Right cardiac atrium (tissue), 5 donors: ENCODE results near the gene DOCK2. TPM values are rescaled to one million over a fixed set of nuclear protein-coding genes. Genes with fewer than 3 reads are reported as not detected.

Experiments used
- ATAC-seq, 2 donors: fragments of 200-7000 bp; cut with Tn5 transposase; one replicate each; pipeline versions ENCODE4 v1.8.0 to v1.9.1; 2020; ENCODE audit warnings: moderate library complexity in 2 of 2, mild to moderate bottlenecking in 1 of 2
- DNase-seq, 3 donors: peaks; one replicate each; pipeline ENCODE4 v3.0.0-alpha.2; 2020
- H3K27ac ChIP-seq: one replicate; pipeline ENCODE4 v1.5.1; 2013; ENCODE audit warnings: mild to moderate bottlenecking, low read length, control low read depth, moderate library complexity
- H3K27me3 ChIP-seq: one replicate; pipeline ENCODE4 v1.6.1; 2013; ENCODE audit not compliant: control insufficient read depth, insufficient read depth
- H3K4me1 ChIP-seq: one replicate; pipeline ENCODE4 v1.6.1; 2013; ENCODE audit warnings: low read length; ENCODE audit not compliant: control insufficient read depth, insufficient read depth
- H3K4me3 ChIP-seq: one replicate; pipeline ENCODE4 v1.5.1; 2013; ENCODE audit warnings: low read length, control low read depth
- H3K9me3 ChIP-seq: one replicate; pipeline ENCODE4 v1.6.1; 2013; ENCODE audit warnings: low read length; ENCODE audit not compliant: control insufficient read depth
- WGBS: extraction: QIAGEN DNeasy Blood & Tissue Kit; methylation state at CpG from one replicate; pipeline ENCODE4 v1.1.7; 2013; 5-methylcytosine and 5-hydroxymethylcytosine counted together
- intact Hi-C, 4 donors: fragments of 100-400 bp; cut with DNase I; formaldehyde crosslinking; loops; one replicate each; pipeline versions ENCODE4 v1.11.0 to v1.14.0; 2022 to 2023
- polyA plus RNA-seq: library from polyadenylated mRNA; stranded (reverse); fragments of 200-250 nt; gene quantifications from one replicate; pipeline ENCODE4 v1.2.3, GENCODE V29; 2013
- total RNA-seq, 4 donors: library from RNA; stranded (reverse); fragmentation: NEBNext Ultra II Directional; extraction: Animal tissue kit (Norgen Biotek cat#: 25700); gene quantifications; one replicate each; pipeline ENCODE4 v1.2.1, GENCODE V29; 2021
- donor health status: healthy with polysubstance abuse.
- donor health status: DM: no; HTN: yes; CAD: no.
- donor health status: DM: no; HTN: no; CAD: no.
- donor health status: DM: no; HTN: yes; CAD: no; lungs with severe emphysema.
- donor health status: DM: yes; HTN: yes; CAD: no.

Gene DOCK2
- total and polyA plus RNA-seq, 5 donors, result 1.00 to 14.2 (median 9.6) TPM

DNA sequence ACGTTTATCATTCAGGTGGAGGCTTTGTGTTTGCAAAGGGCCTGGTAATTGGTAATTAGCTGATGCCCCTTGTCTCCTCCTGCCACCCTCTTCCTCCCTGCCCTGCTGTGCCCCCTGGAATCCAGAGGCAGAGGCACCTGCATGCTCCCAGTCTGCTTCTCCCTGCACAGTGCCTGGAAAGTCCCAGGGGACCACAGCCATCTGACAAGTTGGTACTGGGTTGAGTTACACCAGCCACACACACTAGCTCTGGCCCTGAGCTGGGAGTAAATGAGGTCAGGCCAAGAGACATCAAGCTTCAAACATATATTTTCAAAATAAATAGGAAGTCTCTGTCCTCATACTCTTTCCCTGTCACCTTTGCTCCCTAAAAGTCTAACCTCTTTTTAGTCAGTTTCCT, 286.9 kb downstream of the DOCK2 start:
- intact Hi-C loops, result no loop called here
- ATAC-seq, result no peak

DNA sequence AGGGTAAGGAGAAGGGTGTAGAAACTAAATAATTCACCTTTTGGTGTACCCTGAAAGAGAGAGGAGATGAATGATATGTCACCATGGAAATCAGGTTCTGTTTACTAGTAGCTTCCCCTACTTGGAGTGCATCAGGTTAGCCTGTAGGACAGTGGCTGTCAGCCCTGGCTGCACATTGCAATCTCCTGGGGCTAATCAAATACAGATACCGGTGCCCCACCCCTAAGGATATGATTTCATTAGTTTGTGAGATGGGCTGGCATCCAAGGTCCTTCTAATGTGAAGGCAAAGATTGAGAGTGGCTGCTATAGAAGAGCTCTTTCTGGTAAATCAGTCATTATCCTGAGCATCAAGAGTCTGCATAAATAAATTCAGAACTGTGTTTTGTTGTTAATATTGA, 296.1 kb downstream of the DOCK2 start:
- WGBS, result 26% methylated on average over 1 of the region's 1 CpG
- Histone ChIP-seq H3K4me3 (no peak overlapping the region), H3K9me3 (no peaks in the 10 kb centered on the region), H3K4me1 (no peaks in the 10 kb centered on the region), H3K27me3 (no peaks in the 10 kb centered on the region), H3K27ac (no peak overlapping the region)
- DNase-seq, result no peak
- intact Hi-C loops, result no loop called here
- no peak for ATAC-seq

More for the DNA sequence above, 286.9 kb downstream of the DOCK2 start:
- Histone ChIP-seq H3K27me3 (no peaks in the 10 kb centered on the region), H3K27ac (no peak overlapping the region), H3K4me3 (no peak overlapping the region), H3K9me3 (no peaks in the 10 kb centered on the region), H3K4me1 (no peaks in the 10 kb centered on the region)
- DNase-seq, result no peak
- WGBS, result 63% methylated on average over 1 of the region's 1 CpG

DNA sequence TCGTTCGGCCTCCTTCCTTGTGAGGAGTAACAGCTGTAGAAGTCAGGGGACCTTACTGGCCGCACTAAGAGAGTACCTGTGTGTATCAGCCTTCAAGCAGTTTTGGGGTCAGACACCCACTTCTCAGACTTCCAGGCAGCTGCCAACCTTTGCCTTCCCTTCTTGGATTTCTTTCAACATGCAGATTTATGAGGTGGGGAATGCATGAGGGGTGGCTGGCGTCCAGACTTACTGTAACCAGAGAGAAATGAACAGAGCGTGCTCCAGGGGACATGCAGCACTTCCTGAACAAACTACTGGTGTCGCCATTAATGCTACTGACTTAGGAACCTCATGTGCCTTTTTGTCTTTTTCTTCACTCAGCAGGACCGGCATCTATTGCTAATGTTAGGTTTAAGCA, 296.5 kb downstream of the DOCK2 start:
- intact Hi-C loops, result no loop called here
- H3K4me3 ChIP-seq, result no peak overlapping the region
- DNase-seq (no peak), ATAC-seq (no peak)
- H3K27me3 ChIP-seq, result no peaks in the 10 kb centered on the region
- H3K27ac ChIP-seq, result no peak overlapping the region
- H3K9me3 ChIP-seq, result no peaks in the 10 kb centered on the region
- no peaks in the 10 kb centered on the region for H3K4me1 ChIP-seq
- WGBS, result 74% methylated on average over 7 of the region's 7 CpGs

DNA sequence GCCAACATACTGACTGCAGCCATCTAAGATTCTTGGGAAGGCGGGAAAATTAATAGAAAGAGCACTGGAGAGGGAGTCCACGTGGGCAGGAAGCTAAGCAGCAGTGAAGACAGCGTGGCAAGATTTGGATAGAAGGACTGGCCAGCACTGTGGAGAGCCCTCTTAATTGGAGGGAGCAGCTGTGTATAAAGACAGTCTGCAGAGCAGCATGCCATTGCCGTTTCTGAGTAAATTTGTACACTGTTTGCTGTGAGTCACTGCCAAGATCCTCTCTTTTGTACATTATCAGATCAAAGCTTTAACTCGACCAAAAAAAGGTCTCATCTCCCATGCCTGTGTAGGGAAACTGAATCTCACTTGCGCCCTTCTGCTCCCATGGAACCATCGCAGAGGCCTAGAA, 297.9 kb downstream of the DOCK2 start:
- intact Hi-C loops, result no loop called here
- WGBS, result 80% methylated on average over 7 of the region's 7 CpGs
- H3K27me3 ChIP-seq, result no peaks in the 10 kb centered on the region

DNA sequence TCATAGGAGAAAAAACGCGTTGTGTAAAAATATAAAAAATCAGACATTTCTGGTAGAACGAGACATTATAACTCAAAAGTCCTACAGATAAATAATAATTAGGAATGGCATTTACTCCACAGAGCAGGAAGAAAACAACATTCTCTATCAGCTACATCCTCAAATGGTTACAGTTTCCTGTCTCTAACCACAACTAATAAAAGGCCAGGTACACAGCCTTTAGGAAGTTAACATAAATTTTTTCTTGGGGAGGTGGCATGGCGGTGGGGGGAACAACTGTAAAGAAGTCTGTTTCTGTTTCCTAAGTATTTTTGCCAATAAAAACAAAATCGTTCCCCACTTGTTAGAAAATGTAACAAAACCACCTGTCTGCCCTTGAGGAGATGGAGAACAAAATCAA, 298.7 kb downstream of the DOCK2 start:
- Histone ChIP-seq H3K27me3 (no peaks in the 10 kb centered on the region), H3K4me3 (no peak overlapping the region), H3K9me3 (no peaks in the 10 kb centered on the region), H3K4me1 (no peaks in the 10 kb centered on the region), H3K27ac (no peak overlapping the region)
- ATAC-seq (no peak), DNase-seq (no peak)
- WGBS, result 75% methylated on average over 5 of the region's 5 CpGs
- intact Hi-C loops, result no loop called here

More for the DNA sequence above, 297.9 kb downstream of the DOCK2 start:
- Histone ChIP-seq H3K4me1 (no peaks in the 10 kb centered on the region), H3K4me3 (no peak overlapping the region), H3K27ac (no peak overlapping the region), H3K9me3 (no peaks in the 10 kb centered on the region)
- ATAC-seq (no peak), DNase-seq (no peak)

DNA sequence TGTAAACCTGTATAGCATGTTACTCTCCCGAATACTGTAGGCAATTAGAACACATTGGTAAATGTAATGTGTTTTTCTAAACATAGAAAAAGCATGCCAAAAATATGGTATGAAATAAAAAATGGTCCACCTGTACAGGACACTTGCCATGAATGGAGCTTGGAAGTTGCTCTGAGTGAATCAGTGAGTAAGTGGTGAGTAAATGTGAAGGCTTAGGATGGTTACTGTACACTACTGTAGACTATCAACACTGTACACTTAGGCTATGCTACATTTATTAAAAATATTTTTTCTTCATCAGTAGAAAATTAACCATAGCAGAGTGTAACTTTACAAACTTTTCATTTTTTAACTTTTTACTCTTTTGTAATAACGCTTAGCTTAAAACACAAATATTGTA, 301.4 kb downstream of the DOCK2 start:
- Histone ChIP-seq H3K4me3 (no peak overlapping the region), H3K27ac (no peak overlapping the region), H3K4me1 (no peaks in the 10 kb centered on the region), H3K9me3 (no peaks in the 10 kb centered on the region), H3K27me3 (no peaks in the 10 kb centered on the region)
- DNase-seq (no peak), ATAC-seq (no peak)
- 94% methylated on average over 2 of the region's 2 CpGs for WGBS
- intact Hi-C loops, result no loop called here

DNA sequence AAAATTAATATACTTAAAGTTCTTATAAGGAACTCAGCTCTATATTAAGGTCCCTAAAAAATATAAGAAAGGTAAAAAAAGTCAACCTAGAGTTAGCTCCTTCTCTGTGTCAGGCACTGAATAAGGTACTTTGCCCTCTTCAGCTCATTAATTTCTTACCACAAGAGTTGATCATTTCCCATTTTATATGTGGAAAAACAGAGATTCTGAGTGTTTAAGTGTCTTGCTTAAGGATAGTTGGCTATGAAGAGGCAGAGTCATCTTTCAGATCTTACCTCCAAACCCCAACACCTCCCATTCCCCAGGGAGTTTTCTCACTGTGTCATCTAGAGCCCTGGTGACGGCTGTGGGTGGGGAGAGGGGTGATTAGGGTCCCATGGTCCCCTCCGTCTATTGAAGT, 302.7 kb downstream of the DOCK2 start:
- WGBS, result 86% methylated on average over 2 of the region's 2 CpGs
- DNase-seq, result no peak
- no peaks in the 10 kb centered on the region for H3K4me1 ChIP-seq
- intact Hi-C loops, result no loop called here
- no peaks in the 10 kb centered on the region for H3K9me3 ChIP-seq
- H3K4me3 ChIP-seq, result no peak overlapping the region
- no peak for ATAC-seq
- no peak overlapping the region for H3K27ac ChIP-seq
- no peaks in the 10 kb centered on the region for H3K27me3 ChIP-seq

DNA sequence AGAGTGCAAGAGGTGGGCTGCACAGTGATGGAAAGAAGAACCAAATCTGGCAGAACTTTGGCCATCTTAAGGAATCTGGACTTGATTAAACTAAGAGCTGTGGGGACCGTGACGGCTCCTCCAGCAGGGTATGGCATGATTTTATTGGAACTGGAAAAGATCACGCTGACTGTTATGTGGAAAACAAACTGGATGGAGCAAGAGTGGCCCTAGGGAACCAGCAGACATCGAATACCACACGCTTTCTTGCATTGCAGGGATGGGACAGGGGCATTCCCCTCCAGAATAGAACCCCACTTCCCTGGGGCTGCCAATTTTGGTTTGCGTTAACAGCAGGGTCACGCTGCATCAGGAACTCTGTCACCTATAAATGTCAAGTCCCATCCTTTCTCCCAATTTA, 304.5 kb downstream of the DOCK2 start:
- no peak for ATAC-seq
- peaks cover 6% of the 10 kb centered on the region for H3K4me1 ChIP-seq
- no peaks in the 10 kb centered on the region for H3K9me3 ChIP-seq
- H3K4me3 ChIP-seq, result no peak overlapping the region
- intact Hi-C loops, result no loop called here
- 90% methylated on average over 7 of the region's 7 CpGs for WGBS
- H3K27ac ChIP-seq, result no peak overlapping the region
- H3K27me3 ChIP-seq, result no peaks in the 10 kb centered on the region
- DNase-seq, result no peak

DNA sequence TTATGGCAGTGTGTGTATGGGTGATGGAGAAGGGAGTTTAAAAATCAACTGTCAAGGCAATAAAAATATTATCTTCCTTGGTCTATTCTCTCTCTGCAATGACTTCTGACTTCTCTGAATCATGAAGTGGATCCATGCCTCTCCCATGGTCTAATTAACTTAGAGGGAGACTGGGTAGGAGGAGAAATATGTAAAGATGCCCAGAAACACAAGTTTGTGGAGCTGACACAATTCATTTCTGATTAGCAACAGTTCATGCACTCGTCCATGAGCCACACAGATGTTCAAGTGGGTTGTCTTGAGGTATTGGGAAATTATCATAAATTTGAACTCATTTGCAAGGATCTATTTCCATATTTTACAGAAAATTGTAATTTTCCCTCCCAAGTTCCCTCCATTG, 305.1 kb downstream of the DOCK2 start:
- Histone ChIP-seq H3K27ac (no peak overlapping the region), H3K4me3 (no peak overlapping the region), H3K9me3 (no peaks in the 10 kb centered on the region), H3K4me1 (peaks cover 8% of the 10 kb centered on the region), H3K27me3 (no peaks in the 10 kb centered on the region)
- DNase-seq, result no peak
- no peak for ATAC-seq
- intact Hi-C loops, result no loop called here
- WGBS, result 72% methylated on average over 1 of the region's 1 CpG

DNA sequence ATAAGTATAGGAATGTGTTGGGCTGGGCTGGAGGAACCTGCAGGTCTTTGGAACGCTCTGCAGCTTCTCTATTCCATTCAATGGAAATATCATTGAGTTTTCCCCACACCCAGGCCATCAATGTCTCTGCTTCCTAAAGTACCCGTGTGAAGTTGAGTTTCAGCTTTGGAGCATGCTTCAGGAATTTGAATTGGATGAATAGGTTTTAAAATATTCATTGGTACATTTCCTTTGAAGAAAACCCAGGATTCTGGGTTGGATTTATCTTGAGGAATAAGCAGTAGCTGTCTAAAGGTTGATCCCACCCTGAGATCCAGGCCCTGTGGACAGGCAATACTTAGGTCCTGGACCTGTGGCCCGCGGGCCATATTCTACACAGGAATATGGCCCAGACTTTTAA, 306.0 kb downstream of the DOCK2 start:
- DNase-seq (no peak), ATAC-seq (no peak)
- no peak overlapping the region for H3K27ac ChIP-seq
- no peak overlapping the region for H3K4me3 ChIP-seq
- H3K9me3 ChIP-seq, result no peaks in the 10 kb centered on the region
- 89% methylated on average over 4 of the region's 4 CpGs for WGBS
- intact Hi-C loops, result no loop called here
- peaks cover 8% of the 10 kb centered on the region for H3K4me1 ChIP-seq
- no peaks in the 10 kb centered on the region for H3K27me3 ChIP-seq

DNA sequence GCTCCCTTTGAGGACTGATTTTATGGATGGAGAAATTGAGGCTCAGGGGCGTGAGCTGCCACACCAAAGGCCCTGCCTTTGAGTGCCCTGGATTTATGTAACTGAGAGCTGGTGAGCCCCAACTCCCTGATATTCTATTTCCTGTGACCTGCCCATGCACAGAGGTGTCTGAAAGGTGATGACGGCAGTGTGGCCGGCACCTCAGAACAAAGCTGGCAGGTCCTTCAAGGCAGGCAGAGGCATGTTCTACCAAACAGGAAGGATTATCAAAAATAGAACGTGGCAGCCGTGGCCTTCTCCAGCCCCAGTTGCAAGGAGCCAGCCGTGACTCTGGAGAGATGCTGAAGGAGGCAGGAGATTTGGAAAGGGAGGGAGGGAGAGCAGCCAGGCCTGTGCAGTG, 307.0 kb downstream of the DOCK2 start:
- H3K4me1 ChIP-seq, result peaks cover 8% of the 10 kb centered on the region
- intact Hi-C loops, result no loop called here
- WGBS, result 49% methylated on average over 6 of the region's 6 CpGs
- no peak overlapping the region for H3K4me3 ChIP-seq
- ATAC-seq (no peak), DNase-seq (no peak)
- no peaks in the 10 kb centered on the region for H3K27me3 ChIP-seq
- no peaks in the 10 kb centered on the region for H3K9me3 ChIP-seq
- no peak overlapping the region for H3K27ac ChIP-seq

DNA sequence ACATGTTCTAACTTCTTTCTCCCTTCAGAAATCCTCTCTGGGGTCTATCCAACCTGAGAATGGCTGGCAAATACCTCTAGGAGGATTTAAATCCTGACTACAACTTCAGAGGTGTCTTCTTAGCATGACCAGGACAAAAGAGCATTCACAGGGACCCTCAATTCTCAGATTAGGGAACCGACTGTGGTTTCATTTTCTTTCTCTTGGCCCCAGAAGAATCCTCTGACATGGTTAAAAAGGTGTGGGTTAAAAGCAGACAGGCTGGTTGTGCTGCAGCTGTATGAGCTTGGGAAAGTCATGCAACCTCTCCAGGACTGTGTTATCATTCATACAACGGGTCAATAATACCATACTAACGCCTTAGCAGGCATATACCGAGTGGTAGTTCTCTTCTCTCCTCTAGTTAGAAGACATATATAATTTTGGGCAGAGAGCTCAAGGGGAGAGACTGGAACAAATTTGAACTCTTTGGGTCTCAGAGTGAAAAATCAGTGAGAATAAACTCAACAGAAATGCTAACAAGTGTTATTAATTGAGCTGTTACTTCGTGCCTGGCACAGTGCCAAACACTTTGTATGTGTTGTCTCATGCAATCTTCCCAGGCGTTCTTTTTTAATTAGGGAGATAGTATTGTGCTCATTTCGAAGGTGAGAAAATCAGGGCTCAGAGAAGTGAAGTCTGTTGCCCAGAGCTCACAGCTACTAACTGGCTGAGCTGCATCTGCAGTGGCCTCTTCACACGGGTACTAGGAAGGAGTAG, 308.0 kb downstream of the DOCK2 start:
- 63% methylated on average over 8 of the region's 8 CpGs for WGBS
- intact Hi-C loops, result no loop called here
- Histone ChIP-seq H3K27ac (no peak overlapping the region), H3K27me3 (no peaks in the 10 kb centered on the region), H3K4me3 (no peak overlapping the region), H3K4me1 (peaks cover 8% of the 10 kb centered on the region), H3K9me3 (no peaks in the 10 kb centered on the region)
- ATAC-seq (no peak), DNase-seq (no peak)
